GM19351 (cell line): ENCODE data around the gene BTBD19.
"Not testable (repeated sequence)": the region's sequence is repeated elsewhere in the genome, so short reads cannot be mapped to it uniquely, and the experiment has no call there.

Experiments
- ATAC-seq: cut with Tn5 transposase; IDR thresholded peaks from one replicate; pipeline ENCODE4 v1.9.1; 2021; ENCODE audit warnings: mild to moderate bottlenecking, moderate library complexity; ENCODE audit not compliant: unreplicated experiment

The BTBD19 gene

DNA sequence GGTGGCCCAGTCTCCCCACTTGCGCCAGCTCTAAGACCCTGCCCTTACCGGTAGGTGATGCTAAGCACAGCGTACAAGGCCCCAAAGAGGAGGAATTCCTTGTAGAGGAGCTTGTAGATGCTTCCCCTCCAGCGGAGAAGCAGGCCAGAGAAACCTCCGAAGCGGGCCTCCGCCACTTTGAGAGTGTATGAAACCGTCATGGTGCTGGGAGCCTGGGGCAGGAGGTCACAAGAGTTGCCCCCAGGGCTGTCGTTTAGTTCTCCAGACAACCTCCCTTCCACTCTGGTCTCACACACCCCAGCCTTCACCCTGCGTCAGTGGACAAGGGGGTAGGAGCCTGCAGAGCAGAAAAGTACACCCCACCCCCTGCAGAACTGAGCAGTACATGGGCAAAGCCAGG is 20.8 kb upstream of the BTBD19 start:
- ATAC-seq, result no peak

DNA sequence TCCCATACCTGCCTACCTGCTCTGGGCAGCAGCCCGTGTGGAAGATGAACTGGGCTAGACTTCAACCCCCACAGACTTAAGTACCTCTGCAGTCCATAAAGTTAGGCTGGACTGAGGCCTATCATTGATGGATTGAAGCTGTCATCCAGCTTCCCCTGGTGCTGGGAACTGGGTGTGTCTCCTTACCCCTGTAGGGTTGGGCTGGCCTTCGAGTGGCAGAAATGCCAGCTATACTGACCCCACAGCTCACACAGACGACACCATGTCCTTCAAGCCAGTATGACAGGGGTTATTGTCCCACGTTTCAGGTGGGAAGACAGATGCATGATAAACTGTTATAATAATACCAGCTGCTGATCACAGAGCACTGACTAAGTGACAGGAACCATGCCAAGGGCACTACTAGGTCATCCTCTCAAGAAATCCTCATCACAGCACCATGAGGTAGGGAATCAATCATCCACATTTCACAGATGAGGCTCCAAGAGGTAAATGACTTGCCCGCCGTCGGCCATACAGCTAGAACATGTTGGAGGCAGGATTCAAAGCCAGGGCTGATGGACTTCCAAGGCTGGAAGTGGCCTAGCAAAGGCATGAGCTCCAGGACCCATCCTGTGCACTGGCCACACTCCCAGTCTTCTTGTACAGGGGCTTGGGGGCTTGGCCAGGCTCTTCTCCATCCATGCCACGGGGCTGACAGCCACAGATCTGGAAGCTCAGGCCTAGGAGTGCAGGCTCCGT is 20.0 kb upstream of the BTBD19 start, which contains the start of gene BEST4:
Gene BEST4 (minus strand): TSS at position 51 of the 741 bp plus-strand sequence. CDS start 465 bp downstream, outside the sequence.
- ATAC-seq, result no peak

GRCh38 chr1:44790968-44791801 is 17.1 kb upstream of the BTBD19 start:
- ATAC-seq, result no peak

DNA sequence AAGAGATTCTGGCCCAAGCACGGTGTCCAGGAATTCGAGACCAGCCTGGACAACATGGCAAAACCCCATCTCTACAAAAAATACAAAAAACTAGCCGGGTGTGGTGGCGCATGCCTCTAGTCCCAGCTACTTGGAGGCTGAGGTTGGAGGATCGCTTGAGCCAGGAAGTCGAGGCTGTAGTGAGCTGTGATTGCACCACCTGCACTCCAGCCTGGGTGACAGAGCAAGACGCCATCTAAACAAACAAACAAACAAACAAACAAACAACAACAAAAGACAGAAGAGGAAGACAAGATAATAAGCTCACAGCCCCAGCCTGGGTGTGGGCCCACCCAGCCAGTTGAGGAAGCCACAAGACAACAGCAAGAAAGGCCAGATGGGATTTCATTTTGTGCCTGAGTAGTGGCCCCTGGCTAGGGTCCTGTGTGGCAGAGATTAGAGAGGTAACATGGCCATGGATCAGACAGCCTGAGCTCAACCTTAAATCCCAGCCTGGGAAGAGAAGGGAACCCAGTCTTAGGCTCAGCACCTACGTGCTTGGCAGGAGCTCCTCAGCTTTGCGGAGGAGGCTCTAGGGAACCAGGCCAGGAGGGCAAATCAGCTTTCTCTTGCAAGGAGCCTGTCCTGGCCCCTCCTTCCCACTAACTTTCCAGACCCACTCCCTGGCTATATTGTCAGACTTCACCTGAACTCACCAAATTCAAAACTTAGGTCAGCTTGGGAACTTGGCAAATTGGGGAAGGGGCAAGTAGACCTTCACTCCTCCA is 15.4 kb upstream of the BTBD19 start:
- ATAC-seq, result no peak

DNA sequence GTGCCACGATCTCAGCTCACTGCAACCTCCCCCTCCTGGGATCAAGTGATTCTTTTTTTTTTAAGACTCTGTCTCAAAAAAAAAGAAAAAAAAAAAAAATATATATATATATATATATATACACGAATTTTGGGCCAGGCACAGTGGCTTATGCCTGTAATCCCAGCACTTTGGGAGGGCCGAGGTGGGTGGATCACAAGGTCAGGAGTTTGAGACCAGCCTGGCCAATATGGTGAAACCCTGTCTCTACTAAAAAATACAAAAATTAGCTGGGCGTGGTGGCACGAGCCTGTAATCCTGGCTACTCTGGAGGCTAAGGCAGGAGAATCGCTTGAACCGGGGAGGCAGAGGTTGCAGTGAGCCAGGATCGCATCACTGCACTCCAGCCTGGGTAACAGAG is 10.4 kb upstream of the BTBD19 start:
- not testable (repeated sequence) for ATAC-seq

DNA sequence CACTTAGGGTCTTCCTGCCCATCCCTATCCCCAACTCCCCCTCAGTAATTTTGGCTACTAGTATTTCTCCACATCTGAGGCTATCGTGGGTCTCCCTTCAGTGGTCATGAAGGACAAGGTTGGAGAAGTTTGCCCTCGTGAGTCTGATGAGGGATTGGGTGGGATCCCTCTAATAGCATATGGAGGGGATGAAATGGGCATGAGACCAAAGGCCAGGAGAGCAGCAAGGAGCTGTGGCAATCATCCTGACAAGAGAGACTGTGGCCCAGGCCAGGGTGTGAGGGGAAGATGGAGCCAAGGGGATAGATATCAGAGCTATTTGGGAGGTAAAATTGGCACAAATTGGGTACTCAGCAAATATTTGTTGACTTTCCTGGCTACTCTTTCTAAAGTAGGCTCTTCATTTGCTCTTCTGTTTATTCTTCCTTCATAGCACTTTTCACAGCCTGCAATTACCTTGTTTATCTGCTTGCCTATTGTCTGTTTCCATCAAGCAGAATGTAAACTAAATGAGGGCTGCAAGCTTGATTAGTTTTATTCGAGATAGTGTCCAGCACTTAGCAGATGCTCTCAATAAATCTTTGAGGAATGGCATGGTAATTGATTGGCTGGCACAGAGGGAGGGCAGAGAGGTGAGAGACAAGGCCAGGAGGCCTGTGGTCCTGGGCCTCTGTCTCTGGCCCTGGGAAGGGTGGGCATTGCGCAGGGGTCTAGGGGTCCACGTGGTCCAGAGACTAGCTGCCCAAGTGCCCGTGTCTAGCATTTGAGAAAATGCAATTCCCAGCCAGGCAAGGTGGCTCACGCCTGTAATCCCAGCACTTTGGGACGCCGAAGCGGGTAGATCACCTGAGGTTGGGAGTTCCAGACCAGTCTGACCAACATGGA is 9.6 kb upstream of the BTBD19 start:
- no peak for ATAC-seq

- peak; percentile 82 for ATAC-seq
These were observed 8.3 kb upstream of the BTBD19 start, which contains the start of gene PLK3 for GRCh38 chr1:44799770-44800584. PLK3 (plus strand) TSS chr1:44800377; CDS start chr1:44800464, 87 bp downstream.

DNA sequence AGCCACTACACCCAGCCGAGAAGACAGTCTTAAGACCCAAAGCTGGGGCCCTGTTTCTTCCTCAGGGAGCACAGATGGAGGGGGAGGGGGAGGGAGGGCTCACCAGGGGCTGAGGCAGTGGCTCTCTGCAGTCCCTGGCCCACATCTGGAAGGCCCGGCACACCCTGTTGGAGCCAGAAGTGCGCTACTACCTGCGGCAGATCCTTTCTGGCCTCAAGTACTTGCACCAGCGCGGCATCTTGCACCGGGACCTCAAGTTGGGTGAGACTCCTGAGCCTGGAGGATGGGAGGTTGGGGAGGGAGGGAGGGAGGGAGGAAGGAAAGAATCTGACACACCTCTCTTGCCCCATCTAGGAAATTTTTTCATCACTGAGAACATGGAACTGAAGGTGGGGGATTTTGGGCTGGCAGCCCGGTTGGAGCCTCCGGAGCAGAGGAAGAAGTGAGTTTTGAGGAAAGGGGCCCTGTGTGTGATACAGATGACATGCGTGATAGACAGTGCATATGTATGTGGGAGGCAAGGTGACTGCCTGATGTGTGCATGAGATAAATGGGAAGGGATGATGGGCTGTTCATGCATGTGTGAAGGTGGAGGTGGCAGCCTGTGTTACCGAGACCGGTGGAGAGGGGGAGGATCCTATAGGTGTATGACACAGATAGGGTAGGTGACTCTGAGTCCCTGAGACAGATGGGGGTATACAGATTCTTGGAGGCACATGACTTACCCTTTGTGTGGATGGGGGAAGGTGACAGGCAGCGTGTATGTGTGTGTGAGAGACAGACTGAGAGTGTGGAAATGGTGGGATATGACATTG is 6.6 kb upstream of the BTBD19 start:
- no peak for ATAC-seq

DNA sequence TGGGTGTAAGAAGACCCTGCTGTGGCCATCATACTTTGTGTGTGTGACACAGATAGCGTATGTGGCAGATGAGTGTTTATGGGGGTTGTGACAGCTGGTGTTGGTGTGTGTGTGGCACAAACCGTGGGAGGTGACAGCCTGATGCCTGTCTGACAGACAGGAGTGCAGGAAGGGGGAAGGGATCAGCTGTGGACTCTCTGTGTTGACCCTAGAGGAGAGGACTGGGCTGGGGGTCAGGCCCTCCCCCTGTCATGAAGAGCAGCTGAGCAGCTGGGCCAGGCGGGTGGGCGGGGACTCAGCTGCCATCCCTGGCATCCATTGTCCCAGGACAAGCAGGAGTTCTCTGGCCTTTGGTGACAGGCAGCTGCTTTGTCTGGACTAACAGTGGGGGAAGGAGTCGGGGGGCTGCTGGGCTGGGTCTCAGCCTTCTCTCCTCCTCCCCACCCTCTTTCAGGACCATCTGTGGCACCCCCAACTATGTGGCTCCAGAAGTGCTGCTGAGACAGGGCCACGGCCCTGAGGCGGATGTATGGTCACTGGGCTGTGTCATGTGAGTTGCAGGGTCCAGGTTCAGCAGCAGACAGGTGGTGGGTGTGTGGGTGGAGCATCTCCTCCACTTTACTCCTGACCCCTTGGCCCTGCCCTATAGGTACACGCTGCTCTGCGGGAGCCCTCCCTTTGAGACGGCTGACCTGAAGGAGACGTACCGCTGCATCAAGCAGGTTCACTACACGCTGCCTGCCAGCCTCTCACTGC is 5.8 kb upstream of the BTBD19 start:
- no peak for ATAC-seq

DNA sequence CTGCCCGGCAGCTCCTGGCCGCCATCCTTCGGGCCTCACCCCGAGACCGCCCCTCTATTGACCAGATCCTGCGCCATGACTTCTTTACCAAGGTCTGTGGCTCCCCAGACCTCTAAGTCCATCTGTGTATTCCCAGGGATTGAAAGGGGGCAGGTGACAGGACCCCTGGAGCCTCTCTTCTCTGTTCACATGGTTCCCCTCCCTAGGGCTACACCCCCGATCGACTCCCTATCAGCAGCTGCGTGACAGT is 5.3 kb upstream of the BTBD19 start:
- ATAC-seq, result no peak

DNA sequence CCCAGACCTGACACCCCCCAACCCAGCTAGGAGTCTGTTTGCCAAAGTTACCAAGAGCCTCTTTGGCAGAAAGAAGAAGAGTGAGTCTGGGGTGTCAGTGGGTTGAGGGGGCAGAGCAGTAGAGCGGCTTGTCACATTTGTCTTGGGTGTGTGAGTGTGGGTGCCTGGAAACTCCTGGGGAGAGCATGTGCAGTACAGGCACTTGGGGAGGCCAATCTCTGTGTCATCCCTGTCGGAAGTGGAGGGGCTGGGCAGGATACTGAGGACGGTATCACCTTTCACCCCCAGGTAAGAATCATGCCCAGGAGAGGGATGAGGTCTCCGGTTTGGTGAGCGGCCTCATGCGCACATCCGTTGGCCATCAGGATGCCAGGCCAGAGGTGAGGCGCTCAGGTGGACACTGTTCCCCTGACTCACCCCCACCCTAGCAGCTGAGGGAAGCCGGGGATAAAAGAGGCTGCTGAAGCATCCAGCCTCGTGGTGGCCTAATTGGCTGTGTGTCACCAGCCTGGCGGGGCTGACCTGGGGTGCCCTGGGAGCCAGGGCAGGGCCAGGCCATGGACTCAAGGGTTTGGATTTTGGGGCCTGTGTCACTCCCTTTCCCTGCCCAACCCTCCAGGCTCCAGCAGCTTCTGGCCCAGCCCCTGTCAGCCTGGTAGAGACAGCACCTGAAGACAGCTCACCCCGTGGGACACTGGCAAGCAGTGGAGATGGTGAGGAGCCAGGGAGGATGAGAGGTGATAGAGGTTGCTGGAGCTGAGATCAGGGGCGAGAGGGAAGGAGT is 4.8 kb upstream of the BTBD19 start:
- no peak for ATAC-seq

GRCh38 chr1:44805311-44806024 is 2.9 kb upstream of the BTBD19 start:
- ATAC-seq, result no peak

DNA sequence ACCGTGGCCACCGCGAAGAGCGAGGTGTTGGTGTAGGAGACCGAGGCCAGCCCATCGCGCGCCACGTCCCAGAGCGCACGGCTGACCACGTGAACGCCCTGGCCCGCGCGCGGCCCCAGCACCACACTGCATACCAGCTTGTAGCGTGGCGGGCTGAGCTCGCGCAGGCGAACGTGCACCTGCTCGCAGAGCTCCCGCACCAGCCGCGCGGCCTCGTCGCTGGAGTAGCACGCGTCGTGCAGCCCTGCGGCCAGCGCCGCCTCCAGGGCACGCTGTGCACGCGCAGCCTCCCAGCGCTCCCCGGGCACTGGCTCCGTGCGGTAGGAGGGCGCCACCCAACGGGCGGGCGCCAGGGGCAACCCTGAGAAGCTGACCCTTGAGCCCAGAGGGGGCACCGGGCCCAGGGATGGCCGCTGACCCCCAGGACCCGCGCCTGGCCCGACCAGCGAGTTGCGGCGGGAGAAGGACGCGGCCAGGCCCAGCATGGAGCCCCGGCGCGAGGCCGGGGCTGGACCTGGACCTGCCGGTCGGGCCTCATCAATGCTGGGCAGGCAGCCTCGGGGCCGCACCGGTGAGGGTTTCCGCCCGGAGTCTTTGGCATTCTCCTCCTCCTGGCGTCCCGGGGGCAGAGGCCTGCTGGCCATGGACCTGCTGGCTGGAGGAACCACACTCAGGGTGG is 2.2 kb upstream of the BTBD19 start:
- no peak for ATAC-seq

DNA sequence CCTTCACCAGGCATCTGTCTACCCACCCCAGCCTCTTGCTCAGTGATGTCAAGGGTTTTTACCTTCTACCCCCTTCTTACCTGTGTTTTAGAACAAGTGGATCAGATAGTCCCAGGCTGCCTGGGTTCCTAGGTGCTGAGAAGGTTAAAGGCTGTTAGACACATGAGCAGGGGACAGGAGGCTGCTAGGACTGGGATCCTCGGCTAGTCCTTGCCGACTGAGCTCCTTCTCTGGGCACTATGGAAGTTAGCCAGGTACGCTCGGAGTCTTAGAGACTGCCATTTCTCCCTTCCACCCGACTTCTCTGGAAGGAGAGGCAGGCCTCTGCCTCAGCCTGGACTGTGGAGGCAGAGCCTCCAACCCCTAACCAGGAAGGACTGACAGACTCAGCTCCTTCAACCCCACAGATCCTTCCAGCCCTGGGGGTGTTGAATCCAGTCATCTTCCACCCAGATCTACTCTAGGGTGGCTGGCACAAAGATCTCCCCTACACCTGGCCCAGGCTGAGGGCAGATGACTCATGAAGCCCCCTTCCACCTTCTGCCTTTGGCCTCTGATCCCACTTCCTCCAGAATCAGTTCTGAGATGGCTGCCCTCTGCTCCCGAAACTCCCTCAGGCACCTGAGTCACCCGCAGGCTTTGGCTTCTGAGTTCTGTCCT is 1.5 kb upstream of the BTBD19 start, which contains the start of gene DYNLT4:
Gene DYNLT4 (minus strand): TSS at position 648 of the 660 bp plus-strand sequence. CDS start 683 bp downstream, outside the sequence.
- ATAC-seq, result no peak

DNA sequence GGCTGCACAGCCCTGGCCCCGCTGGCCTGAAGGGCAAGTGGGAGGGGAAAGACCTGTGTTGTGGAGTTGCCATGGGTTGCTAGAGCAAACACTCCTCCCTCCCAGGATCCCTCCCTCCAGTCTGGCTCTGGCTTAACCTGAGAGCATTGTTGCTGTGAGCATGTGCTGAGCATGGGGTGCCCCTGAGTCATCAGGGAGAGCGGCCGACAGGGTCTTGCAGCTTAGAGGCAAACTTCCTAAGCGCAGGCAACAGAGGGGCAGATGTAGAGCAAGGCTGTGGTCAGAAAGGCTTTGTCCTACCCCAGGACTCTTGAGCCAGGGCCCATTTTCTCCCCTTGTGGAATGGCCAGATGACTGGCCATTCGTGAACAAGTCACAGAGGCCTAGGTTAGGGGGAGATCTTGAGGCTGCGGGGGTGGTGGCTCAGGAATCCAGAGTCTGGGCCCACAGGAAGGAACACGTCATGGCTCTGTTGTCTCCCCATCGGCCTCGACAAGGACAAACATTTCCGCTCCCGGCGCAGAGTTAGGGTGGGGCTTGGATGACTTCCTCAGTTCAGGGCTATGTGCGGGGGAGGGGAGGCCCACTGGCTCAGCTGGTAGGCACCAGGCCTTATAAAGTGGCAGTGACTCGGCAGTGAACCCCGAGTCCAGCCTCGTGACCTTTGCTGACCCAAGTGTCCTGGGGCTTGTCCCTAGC is 810 bp upstream of the BTBD19 start:
- ATAC-seq, result peak; percentile 35
